Ascending aorta (tissue), 2 donors: Measurements from ENCODE around the gene NUSAP1. TPM values are rescaled to one million over a fixed set of nuclear protein-coding genes. Genes with fewer than 3 reads are reported as not detected.

Experiments
- DNase-seq, 2 donors: peaks; one replicate each; pipeline ENCODE4 v3.0.0-alpha.2; 2019; ENCODE audit warnings: low spot score in 2 of 2
- H3K27ac ChIP-seq, 2 donors: fragments of 200-600 bp; sonication (generic); one replicate each; pipeline ENCODE4 v1.5.1; 2016 to 2017; ENCODE audit warnings: mild to moderate bottlenecking in 1 of 2
- H3K27me3 ChIP-seq: fragments of 200-600 bp; sonication (generic); one replicate; pipeline ENCODE4 v1.5.1; 2017
- H3K36me3 ChIP-seq, 2 donors: fragments of 200-600 bp; sonication (generic); one replicate each; pipeline ENCODE4 v1.5.1; 2016
- H3K4me1 ChIP-seq, 2 donors: fragments of 200-600 bp; sonication (generic); one replicate each; pipeline ENCODE4 v1.5.1; 2016 to 2017; ENCODE audit warnings: mild to moderate bottlenecking in 1 of 2
- H3K4me3 ChIP-seq, 2 donors: fragments of 200-600 bp; sonication (generic); one replicate each; pipeline ENCODE4 v1.5.1; 2016 to 2017; ENCODE audit warnings: mild to moderate bottlenecking in 1 of 2
- H3K9me3 ChIP-seq, 2 donors: fragments of 200-600 bp; sonication (generic); one replicate each; pipeline ENCODE4 v1.5.1; 2016
- intact Hi-C: fragments of 100-400 bp; cut with DNase I; formaldehyde crosslinking; loops from one replicate; pipeline ENCODE4 v1.15.1; 2023
- total RNA-seq: library from RNA; depleted of rRNA; stranded (reverse); fragments of >200 nt; gene quantifications from one replicate; pipeline ENCODE4 v1.1.0, GENCODE V29; 2016
- TF ChIP-seq, protein P1 (sequence below), 3 experiments: fragments of 200-600 bp in 2 of 3; fragments of 450-650 bp in 1 of 3; sonication (generic) in 2 of 3; IDR thresholded peaks; one replicate each; pipeline ENCODE4 v1.5.1; 2016 to 2019; ENCODE audit warnings: antibody characterized with exemption in 3 of 3, mild to moderate bottlenecking in 1 of 3, moderate library complexity in 1 of 3

NUSAP1 gene
- total RNA-seq, 1 donor from 2014 or later, result not detected

DNA sequence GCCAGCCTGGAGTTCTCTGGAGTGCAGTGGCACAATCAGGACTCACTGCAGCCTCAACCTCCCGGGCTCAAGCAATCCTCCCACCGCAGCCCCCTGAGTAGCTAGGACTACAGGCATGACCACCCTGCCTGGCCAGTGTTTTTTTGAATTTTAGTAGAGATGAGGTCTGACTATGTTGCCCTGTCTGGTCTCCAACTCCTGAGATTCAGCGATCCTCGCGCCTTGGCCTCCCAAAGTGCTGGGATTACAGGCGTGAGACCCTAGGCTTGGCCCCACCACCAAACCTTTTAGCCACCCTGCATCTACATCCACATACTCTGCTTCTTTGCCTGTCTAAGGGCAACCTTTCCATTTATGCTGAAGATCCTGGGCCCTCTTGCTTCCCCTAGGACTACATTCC lies 4.4 kb downstream of the NUSAP1 start:
- no peak for DNase-seq
- no peak overlapping the region for H3K27ac ChIP-seq
- intact Hi-C loops, result no loop called here
- peaks cover 0 to 8% of the 10 kb centered on the region in 2 donors for H3K4me1 ChIP-seq
- H3K36me3 ChIP-seq, result no peaks in the 10 kb centered on the region
- TF ChIP-seq, protein P1, sequence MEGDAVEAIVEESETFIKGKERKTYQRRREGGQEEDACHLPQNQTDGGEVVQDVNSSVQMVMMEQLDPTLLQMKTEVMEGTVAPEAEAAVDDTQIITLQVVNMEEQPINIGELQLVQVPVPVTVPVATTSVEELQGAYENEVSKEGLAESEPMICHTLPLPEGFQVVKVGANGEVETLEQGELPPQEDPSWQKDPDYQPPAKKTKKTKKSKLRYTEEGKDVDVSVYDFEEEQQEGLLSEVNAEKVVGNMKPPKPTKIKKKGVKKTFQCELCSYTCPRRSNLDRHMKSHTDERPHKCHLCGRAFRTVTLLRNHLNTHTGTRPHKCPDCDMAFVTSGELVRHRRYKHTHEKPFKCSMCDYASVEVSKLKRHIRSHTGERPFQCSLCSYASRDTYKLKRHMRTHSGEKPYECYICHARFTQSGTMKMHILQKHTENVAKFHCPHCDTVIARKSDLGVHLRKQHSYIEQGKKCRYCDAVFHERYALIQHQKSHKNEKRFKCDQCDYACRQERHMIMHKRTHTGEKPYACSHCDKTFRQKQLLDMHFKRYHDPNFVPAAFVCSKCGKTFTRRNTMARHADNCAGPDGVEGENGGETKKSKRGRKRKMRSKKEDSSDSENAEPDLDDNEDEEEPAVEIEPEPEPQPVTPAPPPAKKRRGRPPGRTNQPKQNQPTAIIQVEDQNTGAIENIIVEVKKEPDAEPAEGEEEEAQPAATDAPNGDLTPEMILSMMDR (IDR thresholded peaks at IDR 0.05), result no peak
- H3K27me3 ChIP-seq, result no peaks in the 10 kb centered on the region
- H3K4me3 ChIP-seq, result no peak overlapping the region
- no peaks in the 10 kb centered on the region for H3K9me3 ChIP-seq

DNA sequence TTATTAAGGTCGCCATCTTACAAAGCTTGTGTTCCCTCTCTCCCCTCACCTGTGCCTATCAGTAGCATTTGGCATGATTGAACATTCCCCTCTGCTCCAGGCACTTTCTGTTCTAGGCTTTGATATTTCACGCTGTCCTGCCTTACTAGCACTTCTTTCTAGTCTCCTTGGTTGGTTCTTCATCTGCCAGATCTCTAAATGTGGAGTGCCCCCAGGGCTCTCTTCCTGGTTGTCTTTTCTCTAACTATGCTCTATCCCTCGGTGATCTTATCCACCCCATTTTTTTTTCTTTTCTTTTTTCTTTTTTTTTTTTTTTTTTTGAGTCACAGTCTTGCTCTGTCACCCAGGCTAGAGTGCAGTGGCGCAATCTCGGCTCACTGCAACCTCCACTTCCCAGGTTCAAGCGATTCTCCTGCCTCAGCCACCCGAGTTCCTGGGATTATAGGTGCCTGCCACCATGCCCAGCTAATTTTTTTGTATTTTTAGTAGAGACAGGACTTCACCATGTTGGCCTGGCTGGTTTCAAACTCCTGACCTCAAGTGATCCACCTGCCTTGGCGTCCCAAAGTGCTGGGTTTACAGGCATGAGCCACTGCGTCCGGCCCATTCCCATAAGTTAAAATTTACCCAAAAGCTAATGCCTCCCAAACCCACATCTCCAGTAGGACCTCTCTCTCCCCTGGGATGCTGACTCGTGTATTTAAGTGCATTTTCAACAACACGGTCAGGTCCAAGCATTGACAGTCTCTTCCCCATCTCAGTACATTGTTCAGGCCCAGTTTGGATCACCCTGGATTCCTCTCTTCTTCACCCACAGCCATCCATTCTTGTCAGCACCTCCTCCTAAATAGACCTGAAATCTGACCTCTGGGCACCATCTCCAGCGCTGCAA lies 5.2 kb downstream of the NUSAP1 start:
- H3K27ac ChIP-seq, result no peak overlapping the region
- TF ChIP-seq, protein P1 (IDR thresholded peaks at IDR 0.05), result no peak
- intact Hi-C loops, result no loop called here

DNA sequence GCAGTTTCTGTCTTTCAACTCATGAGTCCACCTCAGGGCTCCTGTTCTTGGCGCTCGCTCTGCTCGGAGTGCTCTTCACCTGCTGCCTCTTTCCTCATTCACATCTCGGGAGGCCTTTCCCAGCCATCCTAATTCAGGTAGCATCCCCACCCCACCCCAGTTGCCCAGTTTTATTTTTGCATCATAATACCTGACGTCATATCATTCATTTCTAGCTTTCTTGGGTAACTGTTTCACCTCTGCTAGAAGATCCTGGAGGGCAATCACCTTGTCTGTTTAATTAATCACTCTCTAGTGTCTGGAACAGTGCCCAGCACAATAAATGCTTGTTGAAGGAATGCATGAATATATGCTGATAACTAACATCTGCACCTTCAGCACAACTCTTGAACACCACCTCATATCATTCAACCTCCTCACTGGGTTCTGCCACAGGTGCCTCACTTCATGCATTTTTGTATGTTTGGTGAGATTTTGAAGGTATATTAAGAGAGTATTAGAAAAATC lies 7.6 kb downstream of the NUSAP1 start:
- Histone ChIP-seq H3K36me3 (no peaks in the 10 kb centered on the region), H3K4me3 (no peak overlapping the region), H3K27me3 (no peaks in the 10 kb centered on the region), H3K9me3 (no peaks in the 10 kb centered on the region), H3K4me1 (no peaks in the 10 kb centered on the region), H3K27ac (no peak overlapping the region)
- TF ChIP-seq, protein P1 (IDR thresholded peaks at IDR 0.05), result no peak
- intact Hi-C loops, result no loop called here
- DNase-seq, result no peak

More for the DNA sequence above, 5.2 kb downstream of the NUSAP1 start:
- Histone ChIP-seq H3K4me3 (no peak overlapping the region), H3K4me1 (peaks cover 0 to 8% of the 10 kb centered on the region in 2 donors), H3K36me3 (no peaks in the 10 kb centered on the region), H3K9me3 (no peaks in the 10 kb centered on the region), H3K27me3 (no peaks in the 10 kb centered on the region)
- DNase-seq, result no peak

DNA sequence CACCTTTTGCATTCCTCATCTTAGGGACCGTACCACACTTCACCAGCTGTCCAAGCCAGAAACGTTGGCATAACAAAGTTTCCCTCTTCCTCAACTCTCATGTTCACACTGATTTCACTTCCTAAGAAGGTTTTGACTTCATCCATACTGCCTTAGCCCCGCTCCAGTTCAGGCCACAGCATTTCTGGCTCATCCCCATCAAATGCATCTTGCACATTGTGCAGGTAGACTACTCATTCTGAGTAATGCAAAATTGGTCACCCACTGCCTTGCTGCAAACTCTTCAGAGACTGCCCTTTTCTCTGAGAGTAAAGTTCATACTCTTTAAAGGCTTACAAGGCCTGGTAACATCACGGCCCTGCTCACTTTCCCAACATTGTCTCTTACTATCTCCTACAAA lies 8.8 kb downstream of the NUSAP1 start:
- intact Hi-C loops, result no loop called here
- Histone ChIP-seq H3K9me3 (no peaks in the 10 kb centered on the region), H3K4me3 (no peak overlapping the region), H3K27me3 (no peaks in the 10 kb centered on the region), H3K27ac (no peak overlapping the region), H3K4me1 (no peaks in the 10 kb centered on the region), H3K36me3 (no peaks in the 10 kb centered on the region)
- DNase-seq, result no peak
- TF ChIP-seq, protein P1 (IDR thresholded peaks at IDR 0.05), result no peak

DNA sequence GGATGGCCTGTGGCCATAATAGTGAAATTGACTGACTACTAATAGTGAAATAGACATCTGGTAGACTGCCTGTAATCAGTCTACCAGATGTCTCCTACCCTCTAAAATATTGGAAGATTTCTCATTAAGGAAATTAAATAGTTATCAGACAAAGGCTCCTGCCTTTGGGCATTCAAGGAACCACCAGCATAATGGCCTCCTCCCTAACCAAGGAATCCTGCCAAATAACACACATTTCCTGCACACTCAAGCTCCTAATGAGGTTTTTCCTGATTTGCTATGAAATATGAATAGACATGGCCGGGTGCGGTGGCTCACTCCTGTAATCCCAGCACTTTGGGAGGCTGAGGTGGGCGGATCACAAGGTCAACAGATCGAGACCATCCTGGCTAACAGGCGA lies 14.6 kb downstream of the NUSAP1 start:
- H3K4me3 ChIP-seq, result no peak overlapping the region
- no peaks in the 10 kb centered on the region for H3K36me3 ChIP-seq
- no peak overlapping the region for H3K27ac ChIP-seq
- TF ChIP-seq, protein P1 (IDR thresholded peaks at IDR 0.05), result no peak
- peak in 1 of 2 donors; percentile 8 for DNase-seq
- H3K27me3 ChIP-seq, result no peaks in the 10 kb centered on the region
- H3K4me1 ChIP-seq, result no peaks in the 10 kb centered on the region
- no peaks in the 10 kb centered on the region for H3K9me3 ChIP-seq
- intact Hi-C loops, result no loop called here
